SU-DHL-6 (cell line): Measurements from ENCODE around the gene SLC9A5.

Experiments used
- EZH2phosphoT487 ChIP-seq: fragments of 200-600 bp; sonication (generic), shearing (Covaris generic); conservative IDR thresholded peaks from 2 replicates; pipeline ENCODE4 v1.6.1; 2018; ENCODE audit warnings: mild to moderate bottlenecking, antibody characterized with exemption, low read length, moderate library complexity, mixed read lengths
- TF ChIP-seq, protein P1 (sequence below): fragments of 200-600 bp; sonication (generic); IDR thresholded peaks from one replicate; pipeline ENCODE4 v1.5.1; 2017; ENCODE audit warnings: antibody characterized with exemption, mild to moderate bottlenecking, low read length, moderate library complexity; ENCODE audit not compliant: insufficient read depth, poor library complexity, severe bottlenecking

DNA sequence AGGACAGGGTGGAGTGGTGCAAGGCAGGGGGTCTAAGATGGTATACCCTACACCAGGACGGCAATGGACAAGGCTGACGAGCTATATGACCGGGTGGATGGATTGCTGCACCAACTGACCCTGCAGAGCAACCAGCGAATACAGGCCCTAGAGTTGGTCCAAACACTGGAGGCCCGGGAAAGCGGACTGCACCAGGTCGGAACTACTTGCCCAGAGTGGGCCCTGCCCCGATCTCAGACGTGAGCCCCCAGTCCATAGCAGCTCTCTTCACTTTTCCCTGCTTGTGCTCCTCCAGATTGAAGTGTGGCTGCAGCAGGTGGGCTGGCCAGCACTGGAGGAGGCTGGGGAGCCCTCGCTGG, 33.6 kb downstream of the SLC9A5 start:
- TF ChIP-seq, protein P1, sequence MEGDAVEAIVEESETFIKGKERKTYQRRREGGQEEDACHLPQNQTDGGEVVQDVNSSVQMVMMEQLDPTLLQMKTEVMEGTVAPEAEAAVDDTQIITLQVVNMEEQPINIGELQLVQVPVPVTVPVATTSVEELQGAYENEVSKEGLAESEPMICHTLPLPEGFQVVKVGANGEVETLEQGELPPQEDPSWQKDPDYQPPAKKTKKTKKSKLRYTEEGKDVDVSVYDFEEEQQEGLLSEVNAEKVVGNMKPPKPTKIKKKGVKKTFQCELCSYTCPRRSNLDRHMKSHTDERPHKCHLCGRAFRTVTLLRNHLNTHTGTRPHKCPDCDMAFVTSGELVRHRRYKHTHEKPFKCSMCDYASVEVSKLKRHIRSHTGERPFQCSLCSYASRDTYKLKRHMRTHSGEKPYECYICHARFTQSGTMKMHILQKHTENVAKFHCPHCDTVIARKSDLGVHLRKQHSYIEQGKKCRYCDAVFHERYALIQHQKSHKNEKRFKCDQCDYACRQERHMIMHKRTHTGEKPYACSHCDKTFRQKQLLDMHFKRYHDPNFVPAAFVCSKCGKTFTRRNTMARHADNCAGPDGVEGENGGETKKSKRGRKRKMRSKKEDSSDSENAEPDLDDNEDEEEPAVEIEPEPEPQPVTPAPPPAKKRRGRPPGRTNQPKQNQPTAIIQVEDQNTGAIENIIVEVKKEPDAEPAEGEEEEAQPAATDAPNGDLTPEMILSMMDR: no peak
- TF ChIP-seq EZH2phosphoT487: no peak
